Ramos (cell line): ENCODE measurements around the gene FSCN2.

ENCODE experiments used
- in situ Hi-C: fragments of 300-500 bp; cut with MboI; formaldehyde crosslinking; loops from one replicate; pipeline ENCODE4 v1.14.3; 2022; ENCODE audit warnings: low sequenced_read_pairs; ENCODE audit not compliant: unreplicated experiment

The FSCN2 gene

GRCh38 chr17:81510785-81511553 is 17.2 kb upstream of the FSCN2 start:
- in situ Hi-C loops, result no loop called here

- in situ Hi-C loops, result no loop called here
Measured at GRCh38 chr17:81511554-81511803, 16.7 kb upstream of the FSCN2 start.

- in situ Hi-C loops, result no loop called here
Measured at GRCh38 chr17:81511804-81512561, 16.2 kb upstream of the FSCN2 start.

GRCh38 chr17:81512562-81513371 is 15.4 kb upstream of the FSCN2 start, which contains the start of gene ACTG1:
Gene ACTG1, minus strand, starts transcription at chr17:81512799. Its CDS starts 445 bp downstream, at chr17:81512354.
- in situ Hi-C loops, result no loop called here

- in situ Hi-C loops, result no loop called here
Measured at GRCh38 chr17:81513372-81513752, 14.8 kb upstream of the FSCN2 start.

- in situ Hi-C loops, result no loop called here
Measured at GRCh38 chr17:81513753-81514488, 14.3 kb upstream of the FSCN2 start.

- in situ Hi-C loops, result no loop called here
Measured at GRCh38 chr17:81514489-81514738, 13.8 kb upstream of the FSCN2 start.

- in situ Hi-C loops, result no loop called here
Measured at GRCh38 chr17:81514739-81515529, 13.2 kb upstream of the FSCN2 start.

GRCh38 chr17:81515530-81516041 is 12.6 kb upstream of the FSCN2 start:
- in situ Hi-C loops, result no loop called here

GRCh38 chr17:81516439-81516838 is 11.7 kb upstream of the FSCN2 start:
- in situ Hi-C loops, result no loop called here

GRCh38 chr17:81517009-81517338 is 11.2 kb upstream of the FSCN2 start:
- in situ Hi-C loops, result no loop called here

- in situ Hi-C loops, result no loop called here
Measured at GRCh38 chr17:81517339-81518112, 10.7 kb upstream of the FSCN2 start.

GRCh38 chr17:81518113-81518784 is 9.9 kb upstream of the FSCN2 start:
- in situ Hi-C loops, result no loop called here

- in situ Hi-C loops, result no loop called here
Measured at GRCh38 chr17:81518785-81519283, 9.3 kb upstream of the FSCN2 start.

GRCh38 chr17:81519284-81520020 is 8.7 kb upstream of the FSCN2 start:
- in situ Hi-C loops, result no loop called here

- in situ Hi-C loops, result no loop called here
Measured at GRCh38 chr17:81520021-81520901, 7.9 kb upstream of the FSCN2 start.
